HG03139 (cell line): ENCODE data around the gene TTC22.
A peak's percentile ranks its signal among the peaks of the same experiment; 100 is the strongest.
"Not testable (repeated sequence)": the region's sequence is repeated elsewhere in the genome, so short reads cannot be mapped to it uniquely, and the experiment has no call there.

ENCODE experiments used
- ATAC-seq: cut with Tn5 transposase; IDR thresholded peaks from one replicate; pipeline ENCODE4 v1.9.1; 2021; ENCODE audit not compliant: unreplicated experiment

Gene TTC22

GRCh38 chr1:54787604-54788003 is 13.5 kb downstream of the TTC22 start:
- no peak for ATAC-seq

DNA sequence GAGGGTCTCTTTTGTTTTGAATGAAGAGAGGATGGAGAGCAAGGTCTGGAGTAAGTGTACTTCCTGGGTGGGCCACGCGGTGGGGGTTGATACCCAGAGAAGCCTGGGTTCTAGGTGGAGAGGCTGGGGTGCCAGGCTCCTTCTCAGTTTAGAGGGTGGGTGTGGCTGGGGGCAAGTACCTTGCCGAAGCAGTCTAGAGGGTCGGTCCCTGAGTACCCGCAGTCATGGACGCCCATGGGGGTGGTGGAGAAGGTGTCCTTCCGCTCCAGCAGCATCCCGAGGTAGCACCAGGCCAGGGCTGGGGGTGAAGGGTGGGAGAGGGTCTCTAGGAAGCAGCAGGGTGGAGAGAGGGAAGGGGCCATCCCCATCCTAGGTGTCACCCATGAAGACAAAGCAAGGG is 14.3 kb downstream of the TTC22 start:
- no peak for ATAC-seq

GRCh38 chr1:54784066-54784465 is 17.1 kb downstream of the TTC22 start:
- no peak for ATAC-seq

- no peak for ATAC-seq
Measured at GRCh38 chr1:54782588-54782987, 18.5 kb downstream of the TTC22 start.

DNA sequence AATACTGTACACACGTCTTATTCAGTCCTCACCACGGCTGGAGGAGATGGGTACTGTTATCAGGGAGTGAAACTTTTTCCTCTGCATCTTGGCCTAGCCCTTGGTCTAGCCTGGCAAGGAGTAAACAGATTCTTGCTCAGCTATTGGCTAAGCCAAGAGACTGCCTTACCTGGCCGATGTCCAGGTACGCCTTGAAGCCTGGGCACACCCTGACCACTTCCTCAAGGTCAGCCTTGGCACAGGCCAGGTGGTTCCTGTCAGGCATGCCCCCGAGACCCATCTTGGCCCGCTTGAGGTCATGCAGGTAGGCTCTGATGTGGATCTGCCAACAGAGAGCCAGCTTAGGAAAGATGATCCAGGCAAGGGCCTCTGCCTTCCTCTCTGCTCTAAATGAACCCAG is 19.0 kb downstream of the TTC22 start:
- ATAC-seq = no peak

DNA sequence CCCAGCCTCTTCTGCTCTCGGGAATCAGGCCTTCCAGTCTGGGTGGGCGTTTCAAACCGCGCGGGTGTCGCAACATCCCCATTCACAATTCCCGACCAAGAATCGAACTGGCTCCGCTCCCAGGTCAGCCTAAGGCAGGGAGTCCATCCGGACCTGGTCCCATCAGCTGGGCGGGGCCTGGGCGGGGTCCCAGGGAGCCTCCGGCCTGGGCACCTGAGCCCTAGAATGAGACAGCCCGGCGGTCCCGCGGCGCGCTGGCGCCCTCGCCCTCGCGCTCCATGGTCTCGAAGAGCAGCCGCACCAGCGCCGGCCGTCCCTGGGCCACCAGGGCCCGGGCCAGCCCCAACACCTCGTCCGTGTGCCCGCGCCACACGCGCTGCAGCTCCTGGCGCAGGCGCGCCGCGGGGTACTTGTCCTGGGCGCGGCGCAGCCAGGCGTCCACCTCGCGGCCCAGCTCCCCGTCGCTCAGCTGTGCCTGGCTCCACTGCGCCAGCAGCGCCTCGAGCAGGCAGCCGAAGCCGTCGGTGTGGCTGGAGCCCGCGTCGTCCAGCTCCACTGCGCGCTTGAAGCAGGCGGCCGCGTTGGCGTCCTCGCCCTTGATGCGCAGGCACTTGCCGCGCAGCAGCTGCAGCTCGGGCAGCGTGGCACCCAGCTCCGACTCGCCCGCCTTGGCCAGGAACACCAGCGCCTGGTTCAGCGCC is 19.9 kb downstream of the TTC22 start:
- ATAC-seq = no peak

GRCh38 chr1:54777431-54777830 is 23.7 kb downstream of the TTC22 start:
- ATAC-seq = no peak

DNA sequence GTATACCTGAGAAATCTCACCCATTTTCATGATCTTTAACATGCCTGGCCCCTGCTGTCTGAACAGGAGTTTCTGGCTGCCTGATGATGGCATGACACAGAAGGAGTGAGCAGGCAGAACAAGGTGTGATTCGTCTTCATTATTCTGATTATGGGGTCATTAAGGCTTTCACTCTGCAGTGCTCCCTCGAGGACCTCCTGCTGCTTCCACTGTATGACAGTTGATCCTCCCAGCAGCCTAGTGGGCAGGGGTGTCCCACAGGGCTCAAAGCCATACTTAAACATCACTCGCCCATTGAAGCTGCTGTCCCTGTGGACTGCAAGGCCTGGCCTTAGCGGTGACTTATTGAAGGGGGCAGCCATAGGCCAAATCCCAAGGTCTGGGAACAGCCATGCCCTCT is 24.1 kb downstream of the TTC22 start:
- no peak for ATAC-seq

- ATAC-seq = not testable (repeated sequence)
Measured at GRCh38 chr1:54775828-54776721, 25.0 kb downstream of the TTC22 start.

GRCh38 chr1:54774820-54775498 is 26.2 kb downstream of the TTC22 start:
- no peak for ATAC-seq

GRCh38 chr1:54772951-54773350 is 28.2 kb downstream of the TTC22 start:
- ATAC-seq = no peak

- no peak for ATAC-seq
Measured at GRCh38 chr1:54768093-54768492, 33.0 kb downstream of the TTC22 start.

DNA sequence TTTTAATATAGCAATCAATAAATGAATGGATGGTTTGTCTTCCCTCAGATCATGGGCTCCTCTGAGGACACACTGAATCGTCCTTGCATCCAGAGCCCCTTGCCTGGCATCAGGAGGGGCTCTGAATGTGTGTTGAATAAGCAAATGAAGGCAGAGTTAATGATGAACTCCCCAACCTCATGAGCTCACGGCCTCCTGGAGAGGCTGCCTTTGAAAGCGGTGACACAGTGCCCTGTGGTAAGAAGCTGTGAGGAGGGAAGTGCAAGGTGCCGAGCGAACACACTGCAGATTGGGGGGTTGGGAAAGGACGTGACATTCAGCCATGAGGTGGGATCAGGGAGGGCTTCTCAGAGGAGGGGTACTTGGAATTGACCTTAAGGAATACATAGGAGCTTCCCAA is 33.6 kb downstream of the TTC22 start:
- no peak for ATAC-seq

DNA sequence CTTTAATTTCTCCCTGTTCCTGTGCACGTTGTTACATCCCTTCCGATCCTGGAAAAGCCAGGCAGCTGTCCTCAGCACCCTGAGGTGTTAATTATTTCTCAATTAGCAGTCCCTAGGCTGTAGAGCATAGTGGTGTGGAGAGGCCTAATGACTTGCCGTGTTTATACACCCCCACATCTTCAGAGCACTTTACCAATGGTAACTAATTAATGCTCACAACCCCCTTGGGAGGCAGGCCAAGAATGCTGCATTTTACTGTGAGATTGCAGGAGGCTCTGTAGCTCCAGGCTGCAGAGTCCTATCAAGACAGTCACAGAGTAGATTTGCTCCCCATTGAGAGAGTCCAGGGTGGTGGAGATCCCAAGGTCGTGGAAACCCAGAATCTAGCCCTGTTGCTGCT is 34.4 kb downstream of the TTC22 start:
- no peak for ATAC-seq

GRCh38 chr1:54764922-54765561 is 36.1 kb downstream of the TTC22 start:
- ATAC-seq = peak; percentile 4

DNA sequence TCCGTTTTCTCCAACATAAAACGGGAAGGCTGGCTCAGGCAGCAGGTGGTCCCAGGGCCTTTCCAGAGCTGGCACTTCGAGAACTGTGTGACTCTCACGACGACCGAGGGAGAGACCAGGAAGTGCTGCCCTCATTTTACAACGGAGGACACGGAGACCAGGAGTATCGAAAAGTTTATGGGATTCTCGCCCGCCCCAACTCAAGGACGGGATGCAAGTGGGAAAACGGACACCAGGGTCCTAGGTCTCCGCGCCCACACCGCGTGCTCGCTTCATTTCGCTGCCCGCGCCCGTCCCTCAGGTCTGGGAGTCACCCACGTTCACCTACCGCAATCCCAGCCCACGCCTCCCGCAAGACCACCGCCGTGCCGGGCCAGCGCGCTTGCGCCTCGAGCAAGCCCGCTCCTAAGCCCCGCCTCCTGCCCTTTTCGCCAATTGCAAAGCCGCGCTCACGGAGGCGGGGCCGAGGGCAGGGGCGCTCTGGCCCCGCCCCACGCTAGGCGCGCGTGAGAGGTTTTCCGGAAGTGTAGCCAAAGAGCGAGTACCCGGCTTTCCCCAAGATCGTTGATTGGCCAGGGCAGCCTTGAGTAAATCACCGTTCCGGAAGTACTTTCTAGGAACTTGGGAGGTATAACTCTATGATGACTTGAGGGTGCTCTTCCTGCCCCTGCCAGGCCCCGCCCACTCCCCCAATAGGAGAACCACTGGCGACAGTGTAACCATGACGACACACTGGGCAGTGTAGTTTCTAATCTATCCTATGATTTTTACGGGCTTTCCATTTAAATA is 36.8 kb downstream of the TTC22 start, which contains the start of gene PARS2:
Gene PARS2, minus strand, starts transcription at position 391 of the 789 bp plus-strand sequence. CDS start 5,362 bp downstream, outside the sequence.
- ATAC-seq = peak; percentile 96

GRCh38 chr1:54763816-54764132 is 37.3 kb downstream of the TTC22 start:
- no peak for ATAC-seq

- no peak for ATAC-seq
Measured at GRCh38 chr1:54758678-54759348, 42.3 kb downstream of the TTC22 start.

GRCh38 chr1:54757833-54758232 is 43.3 kb downstream of the TTC22 start:
- ATAC-seq = no peak
